T-helper 1 cell treated with Interleukin-12 subunit alpha and Interleukin-12 subunit beta and Interleukin-4 antibody, amounts not matched to agents 30 μg/mL and 1 μg/mL, for 36 hours (primary cell): ENCODE results near the gene MYO15B.
A peak's percentile ranks its signal among the peaks of the same experiment; 100 is the strongest.
"Not testable (repeated sequence)": the region's sequence is repeated elsewhere in the genome, so short reads cannot be mapped to it uniquely, and the experiment has no call there.

Source experiments
- H3K27ac Mint-ChIP-seq: one replicate; pipeline ENCODE4 v1.8.0; 2021; ENCODE audit warnings: mild to moderate bottlenecking, mixed read lengths
- H3K27me3 Mint-ChIP-seq: one replicate; pipeline ENCODE4 v1.8.0; 2021; ENCODE audit warnings: low read depth, mixed read lengths
- H3K36me3 Mint-ChIP-seq: one replicate; pipeline ENCODE4 v1.8.0; 2021; ENCODE audit warnings: low read depth, mixed read lengths
- H3K4me1 Mint-ChIP-seq: one replicate; pipeline ENCODE4 v1.8.0; 2021; ENCODE audit warnings: low read depth, mixed read lengths
- H3K4me3 Mint-ChIP-seq: one replicate; pipeline ENCODE4 v1.8.0; 2021; ENCODE audit warnings: mild to moderate bottlenecking, moderate library complexity, mixed read lengths
- H3K9me3 Mint-ChIP-seq: one replicate; pipeline ENCODE4 v1.8.0; 2021; ENCODE audit warnings: mixed read lengths

MYO15B gene

GRCh38 chr17:75583197-75583596 is 4.4 kb upstream of the MYO15B start:
- not testable (repeated sequence) for H3K36me3 Mint-ChIP-seq, H3K4me1 Mint-ChIP-seq, H3K9me3 Mint-ChIP-seq, H3K27ac Mint-ChIP-seq, H3K4me3 Mint-ChIP-seq
- peaks cover 39% of the 10 kb centered on the region for H3K27me3 Mint-ChIP-seq

GRCh38 chr17:75584849-75585175 is 2.8 kb upstream of the MYO15B start:
- Mint-ChIP-seq H3K9me3 (peaks cover 3% of the 10 kb centered on the region), H3K4me1 (peaks cover 8% of the 10 kb centered on the region), H3K36me3 (no peaks in the 10 kb centered on the region), H3K27me3 (peaks cover 39% of the 10 kb centered on the region), H3K4me3 (no peak overlapping the region), H3K27ac (no peak overlapping the region)

- Mint-ChIP-seq H3K4me3 (peak overlapping the region; percentile 51), H3K27ac (no peak overlapping the region)
Measured at GRCh38 chr17:75588596-75589011, 1.0 kb downstream of the MYO15B start.

GRCh38 chr17:75589012-75589918 is 1.7 kb downstream of the MYO15B start:
- H3K27me3 Mint-ChIP-seq = peaks cover 28% of the 10 kb centered on the region
- no peaks in the 10 kb centered on the region for H3K9me3 Mint-ChIP-seq
- peak overlapping the region; percentile 76 for H3K4me3 Mint-ChIP-seq
- no peaks in the 10 kb centered on the region for H3K36me3 Mint-ChIP-seq
- peak overlapping the region; percentile 62 for H3K27ac Mint-ChIP-seq
- H3K4me1 Mint-ChIP-seq = peaks cover 7% of the 10 kb centered on the region

More at GRCh38 chr17:75588596-75589011, 1.0 kb downstream of the MYO15B start:
- H3K9me3 Mint-ChIP-seq = no peaks in the 10 kb centered on the region
- peaks cover 7% of the 10 kb centered on the region for H3K4me1 Mint-ChIP-seq
- no peaks in the 10 kb centered on the region for H3K36me3 Mint-ChIP-seq
- peaks cover 30% of the 10 kb centered on the region for H3K27me3 Mint-ChIP-seq

- peaks cover 24% of the 10 kb centered on the region for H3K27me3 Mint-ChIP-seq
- H3K36me3 Mint-ChIP-seq = no peaks in the 10 kb centered on the region
- no peak overlapping the region for H3K4me3 Mint-ChIP-seq
- H3K9me3 Mint-ChIP-seq = no peaks in the 10 kb centered on the region
- H3K4me1 Mint-ChIP-seq = peaks cover 7% of the 10 kb centered on the region
- no peak overlapping the region for H3K27ac Mint-ChIP-seq
Measured at GRCh38 chr17:75589919-75590303, 2.3 kb downstream of the MYO15B start.

GRCh38 chr17:75590314-75590761 is 2.7 kb downstream of the MYO15B start:
- Mint-ChIP-seq H3K27me3 (peaks cover 22% of the 10 kb centered on the region), H3K27ac (no peak overlapping the region), H3K4me3 (no peak overlapping the region), H3K4me1 (peaks cover 7% of the 10 kb centered on the region), H3K36me3 (no peaks in the 10 kb centered on the region), H3K9me3 (no peaks in the 10 kb centered on the region)

GRCh38 chr17:75590849-75591721 is 3.5 kb downstream of the MYO15B start:
- no peaks in the 10 kb centered on the region for H3K9me3 Mint-ChIP-seq
- H3K27me3 Mint-ChIP-seq = peaks cover 14% of the 10 kb centered on the region
- H3K36me3 Mint-ChIP-seq = no peaks in the 10 kb centered on the region
- peak overlapping the region; percentile 41 for H3K4me3 Mint-ChIP-seq
- peak overlapping the region; percentile 13 for H3K27ac Mint-ChIP-seq
- peaks cover 7% of the 10 kb centered on the region for H3K4me1 Mint-ChIP-seq

- H3K4me3 Mint-ChIP-seq = no peak overlapping the region
- no peak overlapping the region for H3K27ac Mint-ChIP-seq
- no peaks in the 10 kb centered on the region for H3K36me3 Mint-ChIP-seq
- H3K4me1 Mint-ChIP-seq = peaks cover 7% of the 10 kb centered on the region
- no peaks in the 10 kb centered on the region for H3K9me3 Mint-ChIP-seq
- H3K27me3 Mint-ChIP-seq = peaks cover 7% of the 10 kb centered on the region
Measured at GRCh38 chr17:75591722-75592302, 4.2 kb downstream of the MYO15B start.

- Mint-ChIP-seq H3K27me3 (peaks cover under 1% of the 10 kb centered on the region), H3K27ac (no peak overlapping the region), H3K4me3 (no peak overlapping the region)
Measured at GRCh38 chr17:75592348-75593020, 4.9 kb downstream of the MYO15B start.

GRCh38 chr17:75593430-75593829 is 5.8 kb downstream of the MYO15B start:
- not testable (repeated sequence) for H3K4me3 Mint-ChIP-seq, H3K27ac Mint-ChIP-seq, H3K9me3 Mint-ChIP-seq, H3K4me1 Mint-ChIP-seq, H3K36me3 Mint-ChIP-seq, H3K27me3 Mint-ChIP-seq

More at GRCh38 chr17:75592348-75593020, 4.9 kb downstream of the MYO15B start:
- H3K4me1 Mint-ChIP-seq = peaks cover 5% of the 10 kb centered on the region
- no peaks in the 10 kb centered on the region for H3K36me3 Mint-ChIP-seq
- H3K9me3 Mint-ChIP-seq = no peaks in the 10 kb centered on the region

- peaks cover 3% of the 10 kb centered on the region for H3K4me1 Mint-ChIP-seq
- H3K27ac Mint-ChIP-seq = no peak overlapping the region
- H3K9me3 Mint-ChIP-seq = no peaks in the 10 kb centered on the region
- H3K36me3 Mint-ChIP-seq = no peaks in the 10 kb centered on the region
- no peak overlapping the region for H3K4me3 Mint-ChIP-seq
- no peaks in the 10 kb centered on the region for H3K27me3 Mint-ChIP-seq
Measured at GRCh38 chr17:75594499-75595283, 7.1 kb downstream of the MYO15B start.

- Mint-ChIP-seq H3K4me1 (peaks cover 3% of the 10 kb centered on the region), H3K27me3 (no peaks in the 10 kb centered on the region), H3K9me3 (no peaks in the 10 kb centered on the region), H3K27ac (no peak overlapping the region), H3K4me3 (no peak overlapping the region), H3K36me3 (no peaks in the 10 kb centered on the region)
Measured at GRCh38 chr17:75595284-75595919, 7.8 kb downstream of the MYO15B start.

- Mint-ChIP-seq H3K4me1 (peaks cover 2% of the 10 kb centered on the region), H3K4me3 (no peak overlapping the region), H3K9me3 (no peaks in the 10 kb centered on the region), H3K27me3 (no peaks in the 10 kb centered on the region), H3K36me3 (no peaks in the 10 kb centered on the region), H3K27ac (no peak overlapping the region)
Measured at GRCh38 chr17:75595920-75596313, 8.3 kb downstream of the MYO15B start.
